ENCODE measurements around the gene PRH1. TPM values are rescaled to one million over a fixed set of nuclear protein-coding genes. Genes with fewer than 3 reads are reported as not detected.

Gene PRH1
- total and polyA plus RNA-seq, 4 donors = 10.0 to 66.9 (median 28.4) TPM

DNA sequence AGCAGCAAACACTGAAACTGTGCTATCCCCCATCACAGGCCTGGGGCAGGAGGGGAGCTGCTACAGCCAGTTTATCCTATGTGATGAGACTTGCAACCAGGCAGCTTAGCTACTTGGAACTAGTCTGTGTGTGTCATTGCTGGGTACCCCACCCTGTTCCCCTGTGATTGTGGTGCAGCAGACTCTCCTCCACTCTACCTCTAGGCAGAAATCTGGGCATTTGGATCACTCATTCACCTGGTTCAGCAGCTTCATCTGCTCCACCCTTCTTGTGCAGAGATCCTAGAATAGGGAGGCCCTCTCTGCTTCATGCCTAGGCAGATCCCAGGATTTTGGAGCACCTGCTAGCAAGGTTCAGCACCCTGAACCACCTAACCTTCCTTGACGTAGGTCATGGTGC lies 16.5 kb upstream of the PRH1 start:
- Histone ChIP-seq H3K27me3 (ENCODE audit: control insufficient read depth, insufficient read depth, low read length) (no peaks in the 10 kb centered on the region), H3K27ac (ENCODE audit: low read depth, low read length) (no peak overlapping the region), H3K36me3 (ENCODE audit: control insufficient read depth, insufficient read depth, low read length) (no peaks in the 10 kb centered on the region), H3K4me1 (ENCODE audit: control insufficient read depth, insufficient read depth, low read length) (no peaks in the 10 kb centered on the region), H3K4me3 (ENCODE audit: low read depth, low read length) (no peak overlapping the region), H3K9me3 (ENCODE audit: control insufficient read depth, insufficient read depth, low read length) (peaks cover 11% of the 10 kb centered on the region)
- DNase-seq (ENCODE audit: low read depth in 4 of 6, low spot score in 6 of 6) = no peak
- 89% methylated on average over 1 of the region's 1 CpG for WGBS (ENCODE audit: insufficient coverage)

DNA sequence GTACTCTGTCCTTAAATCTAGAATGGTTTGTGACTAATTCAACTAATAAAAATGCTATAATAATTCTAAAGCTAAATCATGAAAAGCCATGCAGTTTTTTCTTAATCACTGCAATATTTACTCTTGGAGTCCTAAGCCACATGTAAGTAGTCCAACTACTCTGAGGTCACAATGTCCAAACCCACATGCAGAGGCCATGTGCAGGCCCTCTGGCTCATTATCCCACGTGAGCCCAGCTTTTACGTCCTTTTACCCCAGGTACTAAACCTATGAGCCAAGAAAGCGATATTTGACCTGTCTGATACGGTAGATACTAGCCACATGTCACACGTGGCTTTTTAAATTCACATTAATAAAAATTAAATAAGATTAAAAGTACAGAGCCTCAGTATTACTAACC lies 12.8 kb upstream of the PRH1 start:
- peaks cover 2% of the 10 kb centered on the region for H3K9me3 ChIP-seq (ENCODE audit: control insufficient read depth, insufficient read depth, low read length)
- no peak for DNase-seq (ENCODE audit: low read depth in 4 of 6, low spot score in 6 of 6)
- no peaks in the 10 kb centered on the region for H3K27me3 ChIP-seq (ENCODE audit: control insufficient read depth, insufficient read depth, low read length)
- H3K4me1 ChIP-seq (ENCODE audit: control insufficient read depth, insufficient read depth, low read length) = no peaks in the 10 kb centered on the region
- H3K4me3 ChIP-seq (ENCODE audit: low read depth, low read length) = no peak overlapping the region
- no peaks in the 10 kb centered on the region for H3K36me3 ChIP-seq (ENCODE audit: control insufficient read depth, insufficient read depth, low read length)
- no peak overlapping the region for H3K27ac ChIP-seq (ENCODE audit: low read depth, low read length)
- 92% methylated on average over 2 of the region's 5 CpGs for WGBS (ENCODE audit: insufficient coverage)

DNA sequence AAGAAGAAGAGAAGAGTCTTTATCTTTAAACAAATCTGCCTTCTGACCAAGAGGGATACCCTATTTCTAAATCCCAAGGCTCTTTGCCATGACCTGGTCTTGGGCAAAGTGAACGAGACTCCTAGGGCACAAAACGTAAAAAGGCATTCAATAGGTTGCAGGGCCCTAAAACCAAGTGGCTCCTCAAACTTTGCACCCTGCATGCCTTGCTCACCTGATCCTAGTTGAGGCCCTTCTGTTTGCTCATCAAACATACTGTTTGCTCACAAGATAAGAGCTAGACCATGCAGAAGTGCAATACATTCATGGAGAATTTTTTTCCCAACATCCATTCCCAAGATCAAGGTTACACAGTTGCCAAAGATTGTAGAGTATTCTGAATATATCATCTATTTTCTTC lies 7.9 kb upstream of the PRH1 start:
- Histone ChIP-seq H3K27me3 (ENCODE audit: control insufficient read depth, insufficient read depth, low read length) (no peaks in the 10 kb centered on the region), H3K9me3 (ENCODE audit: control insufficient read depth, insufficient read depth, low read length) (no peaks in the 10 kb centered on the region), H3K4me1 (ENCODE audit: control insufficient read depth, insufficient read depth, low read length) (no peaks in the 10 kb centered on the region), H3K36me3 (ENCODE audit: control insufficient read depth, insufficient read depth, low read length) (peaks cover 3% of the 10 kb centered on the region), H3K27ac (ENCODE audit: low read depth, low read length) (no peak overlapping the region), H3K4me3 (ENCODE audit: low read depth, low read length) (no peak overlapping the region)
- DNase-seq (ENCODE audit: low read depth in 4 of 6, low spot score in 6 of 6) = no peak
- WGBS (ENCODE audit: insufficient coverage) = 88% methylated on average over 2 of the region's 2 CpGs

DNA sequence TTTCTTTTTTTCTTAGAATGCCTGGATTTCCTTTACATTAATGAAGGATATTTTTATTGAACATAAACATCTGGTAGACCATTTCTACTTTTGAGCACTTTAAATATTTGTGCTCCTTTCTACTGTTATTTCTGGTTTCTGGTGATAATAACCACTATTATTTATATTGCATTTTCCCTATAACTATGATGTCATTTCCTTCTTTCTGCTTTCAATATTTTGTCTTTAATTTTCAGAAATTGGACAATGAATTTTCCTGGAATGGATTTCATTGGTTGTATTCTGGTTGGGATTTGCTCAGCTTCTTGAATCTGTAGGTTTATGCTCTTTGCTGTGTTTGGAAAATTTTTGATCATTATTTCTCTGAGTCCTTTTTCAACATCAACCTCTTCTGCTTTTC lies 5.2 kb upstream of the PRH1 start:
- H3K9me3 ChIP-seq (ENCODE audit: control insufficient read depth, insufficient read depth, low read length) = no peaks in the 10 kb centered on the region
- no peak for DNase-seq (ENCODE audit: low read depth in 4 of 6, low spot score in 6 of 6)

DNA sequence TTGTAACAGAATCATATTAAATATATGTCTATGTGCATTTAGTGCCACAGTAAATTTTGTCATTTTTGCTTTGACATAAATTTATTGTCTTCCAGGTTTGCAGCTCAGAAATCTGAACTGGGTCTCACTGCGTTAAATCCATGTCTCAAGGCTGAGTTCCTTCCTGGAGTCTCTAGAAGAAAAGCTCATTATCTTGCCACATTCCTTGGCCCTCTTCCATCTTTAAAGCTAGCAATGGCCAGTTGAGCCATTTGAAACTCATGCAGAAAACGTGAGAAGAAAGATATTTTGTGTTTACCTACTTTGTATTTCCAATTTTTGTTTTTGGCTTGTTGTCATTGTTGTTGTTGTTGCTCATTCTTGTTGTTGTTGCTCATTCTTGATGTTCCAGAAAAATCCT lies 10.7 kb downstream of the PRH1 start:
- Histone ChIP-seq H3K27me3 (ENCODE audit: control insufficient read depth, insufficient read depth, low read length) (no peaks in the 10 kb centered on the region), H3K36me3 (ENCODE audit: control insufficient read depth, insufficient read depth, low read length) (peaks cover 2% of the 10 kb centered on the region), H3K9me3 (ENCODE audit: control insufficient read depth, insufficient read depth, low read length) (no peaks in the 10 kb centered on the region), H3K27ac (ENCODE audit: low read depth, low read length) (no peak overlapping the region), H3K4me3 (ENCODE audit: low read depth, low read length) (no peak overlapping the region), H3K4me1 (ENCODE audit: control insufficient read depth, insufficient read depth, low read length) (no peaks in the 10 kb centered on the region)
- DNase-seq (ENCODE audit: low read depth in 4 of 6, low spot score in 6 of 6) = peak in 4 of 6 donors; percentile 2 to 38 (median 20)
- WGBS (ENCODE audit: insufficient coverage) = 33% methylated on average over 1 of the region's 2 CpGs

More for the DNA sequence above, 5.2 kb upstream of the PRH1 start:
- no peaks in the 10 kb centered on the region for H3K27me3 ChIP-seq (ENCODE audit: control insufficient read depth, insufficient read depth, low read length)
- no peak overlapping the region for H3K4me3 ChIP-seq (ENCODE audit: low read depth, low read length)
- H3K27ac ChIP-seq (ENCODE audit: low read depth, low read length) = no peak overlapping the region
- H3K36me3 ChIP-seq (ENCODE audit: control insufficient read depth, insufficient read depth, low read length) = peaks cover 3% of the 10 kb centered on the region
- no peaks in the 10 kb centered on the region for H3K4me1 ChIP-seq (ENCODE audit: control insufficient read depth, insufficient read depth, low read length)

DNA sequence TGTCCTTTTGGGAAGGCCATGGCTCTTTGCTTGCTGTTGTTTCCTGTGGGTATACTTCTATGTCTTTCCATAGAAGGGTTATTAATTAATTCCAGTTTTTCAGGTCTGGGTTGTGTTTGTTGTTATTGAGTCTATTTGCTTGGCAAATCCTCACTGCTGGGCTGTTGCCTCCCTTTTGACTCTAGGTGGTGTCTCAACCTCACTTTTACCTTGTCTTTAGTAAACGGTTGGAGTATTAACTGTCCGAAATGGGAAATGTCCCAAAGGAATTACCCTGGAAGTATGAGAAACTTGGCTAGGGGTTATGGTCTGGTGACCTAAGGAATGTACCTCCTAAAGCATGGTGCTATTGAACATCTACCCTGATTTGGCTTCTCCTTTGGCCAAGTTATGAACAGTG lies 16.7 kb downstream of the PRH1 start:
- WGBS (ENCODE audit: insufficient coverage) = no CpG with 5 or more reads among the region's 2 CpGs
- Histone ChIP-seq H3K4me3 (ENCODE audit: low read depth, low read length) (no peak overlapping the region), H3K27ac (ENCODE audit: low read depth, low read length) (no peak overlapping the region), H3K9me3 (ENCODE audit: control insufficient read depth, insufficient read depth, low read length) (no peaks in the 10 kb centered on the region), H3K36me3 (ENCODE audit: control insufficient read depth, insufficient read depth, low read length) (no peaks in the 10 kb centered on the region), H3K4me1 (ENCODE audit: control insufficient read depth, insufficient read depth, low read length) (no peaks in the 10 kb centered on the region), H3K27me3 (ENCODE audit: control insufficient read depth, insufficient read depth, low read length) (no peaks in the 10 kb centered on the region)
- DNase-seq (ENCODE audit: low read depth in 4 of 6, low spot score in 6 of 6) = no peak

DNA sequence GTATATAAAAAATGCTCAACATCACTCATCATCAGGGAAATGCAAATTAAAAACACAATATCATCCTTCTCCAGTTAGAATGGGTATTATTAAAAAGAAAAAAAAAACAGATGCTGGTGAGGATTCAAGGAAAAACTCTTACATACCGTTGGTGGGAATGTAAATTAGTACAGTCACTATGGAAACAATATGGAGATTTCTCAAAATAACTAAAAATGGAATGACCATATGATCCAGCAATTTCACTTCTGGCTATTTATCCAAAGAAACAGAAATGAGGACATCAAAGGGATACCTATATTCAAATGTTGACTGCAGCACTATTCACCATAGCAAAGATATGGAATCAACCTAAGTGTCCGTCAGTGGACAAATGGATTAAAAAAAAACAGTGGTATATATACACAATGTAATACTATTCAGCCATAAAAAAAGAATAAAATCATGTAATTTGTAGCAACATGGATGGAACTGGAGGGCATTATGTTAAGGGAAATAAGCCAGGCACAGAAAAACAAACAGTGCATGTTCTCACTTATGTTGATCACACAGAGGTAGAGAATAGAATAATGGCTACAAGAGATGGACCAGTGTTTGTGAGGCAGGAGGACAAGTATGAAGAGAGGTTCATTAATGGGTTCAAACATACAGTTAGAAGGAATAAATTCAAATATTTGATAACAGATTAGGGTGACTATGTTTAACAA lies 20.4 kb downstream of the PRH1 start:
- Histone ChIP-seq H3K9me3 (ENCODE audit: control insufficient read depth, insufficient read depth, low read length) (peaks cover 4% of the 10 kb centered on the region), H3K36me3 (ENCODE audit: control insufficient read depth, insufficient read depth, low read length) (no peaks in the 10 kb centered on the region), H3K4me3 (ENCODE audit: low read depth, low read length) (no peak overlapping the region), H3K27ac (ENCODE audit: low read depth, low read length) (no peak overlapping the region), H3K27me3 (ENCODE audit: control insufficient read depth, insufficient read depth, low read length) (no peaks in the 10 kb centered on the region), H3K4me1 (ENCODE audit: control insufficient read depth, insufficient read depth, low read length) (no peaks in the 10 kb centered on the region)
- DNase-seq (ENCODE audit: low read depth in 4 of 6, low spot score in 6 of 6) = peak in 1 of 6 donors; percentile 44
- no CpG with 5 or more reads among the region's 2 CpGs for WGBS (ENCODE audit: insufficient coverage)

DNA sequence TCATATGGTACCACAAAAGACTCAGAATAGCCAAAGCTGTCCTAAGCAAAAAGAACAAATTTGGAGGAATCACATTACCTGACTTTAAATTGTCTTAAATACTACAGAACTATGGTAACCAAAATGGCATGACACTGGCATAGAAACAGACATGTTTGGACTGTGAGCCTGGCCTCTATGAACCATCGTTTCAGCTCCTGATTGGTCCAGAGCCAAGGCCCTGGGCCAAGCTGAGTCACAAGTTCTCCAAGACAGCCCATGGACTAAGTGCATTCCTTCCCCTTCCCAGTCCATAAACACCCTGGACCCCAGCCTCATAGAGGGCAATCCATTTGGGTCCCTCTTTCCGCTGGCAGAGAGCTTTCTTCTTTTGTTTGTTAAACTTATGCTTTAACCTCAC lies 22.7 kb downstream of the PRH1 start:
- Histone ChIP-seq H3K36me3 (ENCODE audit: control insufficient read depth, insufficient read depth, low read length) (no peaks in the 10 kb centered on the region), H3K27me3 (ENCODE audit: control insufficient read depth, insufficient read depth, low read length) (no peaks in the 10 kb centered on the region), H3K4me1 (ENCODE audit: control insufficient read depth, insufficient read depth, low read length) (no peaks in the 10 kb centered on the region), H3K27ac (ENCODE audit: low read depth, low read length) (no peak overlapping the region), H3K9me3 (ENCODE audit: control insufficient read depth, insufficient read depth, low read length) (peaks cover 8% of the 10 kb centered on the region), H3K4me3 (ENCODE audit: low read depth, low read length) (no peak overlapping the region)
- DNase-seq (ENCODE audit: low read depth in 4 of 6, low spot score in 6 of 6) = no peak
- 88% methylated on average over 2 of the region's 2 CpGs for WGBS (ENCODE audit: insufficient coverage)

DNA sequence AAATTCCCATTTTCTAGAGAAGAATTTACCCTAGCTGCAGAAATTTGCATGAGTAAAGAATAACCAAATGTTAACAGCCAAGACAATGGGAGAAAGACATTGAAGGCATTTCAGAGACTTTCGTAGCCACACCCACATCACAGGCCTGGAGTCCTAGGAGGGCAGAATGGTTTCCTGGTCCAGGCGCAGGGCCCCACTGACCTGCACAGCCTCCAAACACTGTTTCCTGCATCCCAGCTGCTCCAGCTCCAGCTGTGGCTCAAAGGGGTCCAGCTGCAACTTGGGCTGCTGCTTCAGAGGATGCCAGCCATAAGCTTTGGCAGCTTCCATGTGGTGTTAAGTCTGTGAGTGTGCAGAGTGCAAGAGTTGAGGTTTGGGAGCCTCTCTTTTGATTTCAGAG lies 28.2 kb downstream of the PRH1 start:
- H3K9me3 ChIP-seq (ENCODE audit: control insufficient read depth, insufficient read depth, low read length) = peaks cover 9% of the 10 kb centered on the region
- peaks cover 5% of the 10 kb centered on the region for H3K36me3 ChIP-seq (ENCODE audit: control insufficient read depth, insufficient read depth, low read length)
- no peaks in the 10 kb centered on the region for H3K27me3 ChIP-seq (ENCODE audit: control insufficient read depth, insufficient read depth, low read length)
- WGBS (ENCODE audit: insufficient coverage) = 90% methylated on average over 2 of the region's 2 CpGs
- H3K4me3 ChIP-seq (ENCODE audit: low read depth, low read length) = no peak overlapping the region
- no peak overlapping the region for H3K27ac ChIP-seq (ENCODE audit: low read depth, low read length)
- DNase-seq (ENCODE audit: low read depth in 4 of 6, low spot score in 6 of 6) = no peak
- H3K4me1 ChIP-seq (ENCODE audit: control insufficient read depth, insufficient read depth, low read length) = no peaks in the 10 kb centered on the region

DNA sequence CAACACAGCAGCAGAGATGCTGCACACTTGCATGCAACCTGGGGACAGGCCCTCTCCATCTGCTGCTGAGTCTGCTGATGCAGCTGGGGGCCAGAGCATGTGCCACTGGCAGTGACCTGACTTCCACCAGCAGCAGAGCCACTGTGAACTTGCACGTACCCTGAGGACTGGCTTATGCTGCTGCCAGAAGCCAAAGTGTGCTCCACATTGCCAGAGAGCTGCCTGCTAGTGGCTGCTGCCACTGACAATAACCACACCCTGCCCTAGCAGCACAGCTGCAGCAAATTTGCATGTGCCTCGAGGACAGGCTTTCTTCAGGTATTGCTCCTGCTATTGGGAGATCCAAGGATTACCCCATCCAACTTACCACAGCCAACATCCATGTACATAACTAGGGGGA lies 30.3 kb downstream of the PRH1 start:
- WGBS (ENCODE audit: insufficient coverage) = 92% methylated on average over 2 of the region's 2 CpGs
- Histone ChIP-seq H3K36me3 (ENCODE audit: control insufficient read depth, insufficient read depth, low read length) (peaks cover 5% of the 10 kb centered on the region), H3K4me1 (ENCODE audit: control insufficient read depth, insufficient read depth, low read length) (no peaks in the 10 kb centered on the region), H3K9me3 (ENCODE audit: control insufficient read depth, insufficient read depth, low read length) (peaks cover 9% of the 10 kb centered on the region), H3K4me3 (ENCODE audit: low read depth, low read length) (no peak overlapping the region), H3K27ac (ENCODE audit: low read depth, low read length) (no peak overlapping the region), H3K27me3 (ENCODE audit: control insufficient read depth, insufficient read depth, low read length) (no peaks in the 10 kb centered on the region)
- DNase-seq (ENCODE audit: low read depth in 4 of 6, low spot score in 6 of 6) = no peak

All from spinal cord (tissue), 10 donors.